ENCODE data around the gene INTS11.
"Not testable (repeated sequence)": the region's sequence is repeated elsewhere in the genome, so short reads cannot be mapped to it uniquely, and the experiment has no call there.

The INTS11 gene

GRCh38 chr1:1324524-1325287 lies at the start of gene INTS11, which contains the start of gene CPTP:
TSS of gene INTS11 (minus strand) at chr1:1324660. CDS start at chr1:1324608, 52 bp downstream.
TSS of gene CPTP (plus strand) at chr1:1324802. CDS start at chr1:1326911, 2,109 bp downstream.
- peak; percentile 96 for DNase-seq

- no peak for DNase-seq
These were observed 49.5 kb upstream of the INTS11 start for GRCh38 chr1:1373815-1374588.

DNA sequence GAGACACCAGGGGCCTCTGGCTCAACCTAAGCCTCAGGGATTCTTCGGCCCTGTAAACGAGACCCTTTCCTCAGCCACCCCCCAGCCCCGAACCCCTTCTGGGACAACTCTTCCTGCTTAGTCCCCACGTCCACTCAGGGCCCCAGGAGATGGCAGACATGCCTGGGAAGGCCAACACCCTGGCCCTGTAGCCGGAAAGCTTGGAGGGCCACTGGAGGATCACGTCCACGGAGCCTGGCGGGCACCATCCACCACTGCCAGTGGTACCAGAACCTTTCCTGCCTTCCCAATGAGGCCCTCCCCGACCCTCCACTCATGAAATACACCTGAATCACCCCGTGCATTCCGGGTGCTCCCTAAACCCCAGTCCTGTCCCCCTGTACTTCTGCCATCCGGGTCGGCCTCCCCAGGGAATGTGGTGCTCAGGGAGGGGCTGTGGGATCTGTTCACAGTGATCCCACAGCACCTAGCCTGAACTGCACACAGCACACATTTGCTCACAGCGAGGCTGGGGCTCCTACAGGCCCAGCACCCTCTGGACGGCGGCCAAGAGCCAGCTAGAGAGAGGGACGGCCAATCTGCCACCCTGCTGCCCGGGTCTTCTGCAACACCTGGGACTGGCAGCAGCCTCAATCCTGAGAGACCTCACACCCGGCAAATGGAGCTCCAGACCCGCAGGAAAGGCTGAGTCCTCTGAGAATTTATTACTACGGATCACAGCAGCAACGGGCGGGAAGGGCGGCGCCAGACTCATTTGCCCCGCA lies 48.8 kb upstream of the INTS11 start:
- no peak for DNase-seq

DNA sequence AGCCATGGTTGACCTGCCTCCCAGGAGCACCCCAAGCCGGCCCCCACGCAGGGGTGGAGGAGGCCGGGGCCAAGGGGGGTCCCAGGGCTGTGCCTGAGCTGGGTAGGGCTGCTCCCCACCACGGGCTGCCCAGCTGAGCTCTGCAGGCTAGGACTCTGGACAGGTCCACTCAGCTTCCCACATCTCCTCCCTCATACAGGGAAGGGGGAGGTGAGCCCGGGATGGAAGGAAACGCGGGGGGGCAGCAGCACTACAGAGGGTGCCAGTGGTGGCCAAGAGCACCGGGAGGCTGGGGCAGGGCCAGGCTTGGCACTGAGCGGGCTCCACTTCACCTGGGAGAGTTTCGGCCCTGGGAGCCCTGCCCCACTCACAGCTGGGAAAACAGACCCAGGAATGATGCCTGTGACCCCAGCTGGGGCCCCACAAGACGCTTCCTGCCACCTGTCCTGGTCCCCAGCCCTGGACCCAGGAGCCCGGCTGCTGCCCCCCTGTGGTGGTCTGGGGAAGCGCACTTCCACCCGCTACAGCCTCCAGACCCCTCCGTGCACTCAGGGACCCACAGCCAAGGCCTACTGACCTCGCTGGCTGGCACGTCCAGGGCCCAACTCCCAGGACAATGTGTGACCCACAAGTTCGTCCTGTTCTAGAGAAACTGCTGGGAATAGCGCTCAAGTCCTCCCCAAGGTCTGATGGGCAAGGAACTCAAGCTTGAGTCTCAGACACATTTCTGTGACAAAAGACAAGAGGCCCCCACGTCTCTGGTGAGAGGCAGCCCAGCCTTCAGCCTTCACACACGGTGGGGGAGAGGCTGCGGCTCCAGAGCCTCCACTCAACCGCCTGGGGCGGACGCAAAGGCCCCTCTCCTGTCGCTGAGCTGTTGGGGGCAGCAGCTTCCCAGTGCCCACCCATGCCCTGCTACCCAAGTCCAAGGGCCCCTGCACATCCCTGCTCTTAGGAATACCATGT lies 47.6 kb upstream of the INTS11 start:
- DNase-seq: peak; percentile 86 to 89

- DNase-seq: peak in 1 of 2 experiments; percentile 44
These were observed 46.9 kb upstream of the INTS11 start for GRCh38 chr1:1371364-1371745.

DNA sequence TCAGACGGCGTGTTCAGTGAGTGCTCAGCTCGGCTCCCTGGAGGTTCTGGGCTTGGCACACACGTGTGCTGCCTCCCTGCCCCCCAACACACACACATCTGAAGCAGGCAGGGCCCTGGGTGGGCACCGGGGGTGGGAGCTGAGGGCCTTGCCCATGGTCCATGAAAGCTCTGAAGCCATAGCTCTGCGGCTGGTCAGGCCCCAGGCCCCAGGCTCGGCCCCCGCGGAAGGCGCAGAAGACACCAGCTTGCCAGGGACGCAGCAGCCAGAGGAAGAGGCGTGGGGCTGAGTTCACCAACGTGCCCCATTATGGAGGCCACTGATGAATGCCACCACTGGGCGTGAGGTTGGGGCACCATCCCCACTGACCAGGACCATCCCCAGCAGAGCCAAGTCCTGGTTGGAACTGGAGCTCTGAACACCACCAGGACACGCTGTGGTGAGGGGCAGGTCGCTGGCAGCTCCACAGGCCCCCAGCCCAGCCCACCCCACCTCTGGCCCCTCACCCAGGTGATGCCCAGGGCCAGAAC lies 46.4 kb upstream of the INTS11 start:
- no peak for DNase-seq

DNA sequence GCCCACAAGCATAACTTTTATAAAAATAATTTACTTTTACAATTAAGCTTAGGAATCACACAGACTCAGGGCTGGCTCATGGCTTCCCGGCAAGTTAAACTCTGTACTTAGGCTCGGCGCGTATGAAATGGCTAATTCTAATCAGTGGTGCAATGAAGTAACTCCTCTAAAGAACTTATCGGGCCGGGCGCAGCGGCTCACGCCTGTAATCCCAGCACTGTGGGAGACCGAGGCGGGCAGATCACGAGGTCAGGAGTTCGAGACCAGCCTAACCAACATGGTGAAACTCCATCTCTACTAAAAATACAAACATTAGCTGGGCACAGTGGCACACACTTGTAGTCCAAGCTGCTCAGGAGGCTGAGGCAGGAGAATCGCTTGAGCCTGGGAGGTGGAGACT lies 45.6 kb upstream of the INTS11 start:
- DNase-seq: not testable (repeated sequence)

- DNase-seq: no peak
These were observed 42.9 kb upstream of the INTS11 start for GRCh38 chr1:1367315-1367714.

- DNase-seq: no peak
These were observed 42.2 kb upstream of the INTS11 start for GRCh38 chr1:1366699-1367066.

GRCh38 chr1:1365875-1366698 lies 41.6 kb upstream of the INTS11 start:
- no peak for DNase-seq

GRCh38 chr1:1364266-1364665 lies 39.8 kb upstream of the INTS11 start:
- no peak for DNase-seq

- no peak for DNase-seq
These were observed 37.5 kb upstream of the INTS11 start for GRCh38 chr1:1361982-1362423.

GRCh38 chr1:1361233-1361981 lies 36.9 kb upstream of the INTS11 start:
- no peak for DNase-seq

GRCh38 chr1:1360506-1361169 lies 36.2 kb upstream of the INTS11 start:
- no peak for DNase-seq

GRCh38 chr1:1359664-1360468 lies 35.4 kb upstream of the INTS11 start:
- DNase-seq: no peak

GRCh38 chr1:1359308-1359663 lies 34.8 kb upstream of the INTS11 start:
- DNase-seq: no peak

DNA sequence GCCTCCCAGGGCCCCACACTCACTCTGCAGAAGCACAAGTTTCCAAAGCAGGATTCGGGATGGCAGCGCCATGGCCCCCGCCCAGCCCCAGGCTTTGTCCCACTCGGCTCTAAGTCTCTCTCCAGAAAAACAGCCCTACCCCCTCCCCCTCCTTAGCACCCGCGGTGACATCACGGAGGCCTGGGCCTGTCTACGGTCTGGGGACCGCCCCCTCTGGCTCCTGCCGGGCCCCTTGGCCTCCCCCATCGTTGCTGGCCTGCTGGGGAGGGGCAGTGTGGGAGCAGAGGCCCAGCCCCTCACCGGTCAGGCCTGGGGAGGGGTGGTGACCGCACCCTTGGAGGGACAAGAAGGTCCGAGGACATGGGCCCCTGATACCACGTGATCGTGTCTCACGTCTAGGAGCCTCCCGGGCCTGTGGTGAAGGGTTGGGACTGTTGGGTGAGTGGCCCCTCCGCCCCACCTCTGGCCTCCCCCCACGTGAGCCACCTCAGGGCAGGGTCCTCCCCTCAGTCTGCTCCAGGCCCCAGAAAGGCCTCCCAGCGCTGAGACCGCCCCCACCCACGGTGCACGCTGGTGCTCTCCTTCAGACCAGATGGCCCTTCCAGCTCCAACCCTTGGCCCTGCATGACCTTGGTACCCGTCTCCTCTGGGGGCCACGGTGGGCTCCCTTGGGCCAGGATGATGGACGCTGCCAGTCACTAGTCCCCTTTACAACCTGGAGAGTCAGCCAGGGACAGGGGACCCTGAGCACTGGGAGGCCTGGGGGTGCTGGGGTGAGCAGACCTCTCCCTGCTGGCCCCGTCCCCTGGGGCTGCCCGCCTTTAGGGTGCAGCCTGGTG lies 34.2 kb upstream of the INTS11 start, which contains the start of gene MXRA8:
Gene MXRA8, minus strand, starts transcription at position 123 of the 839 bp plus-strand sequence. Its CDS starts 51 bp downstream, at position 72.
- no peak for DNase-seq
